ENCODE results near the gene SH3RF2. TPM values are rescaled to one million over a fixed set of nuclear protein-coding genes. Genes with fewer than 3 reads are reported as not detected.
"Not testable (repeated sequence)": the region's sequence is repeated elsewhere in the genome, so short reads cannot be mapped to it uniquely, and the experiment has no call there.

Gene SH3RF2
- total RNA-seq, 4 donors from 2014 or later: 129 to 334 (median 160) TPM

GRCh38 chr5:145957388-145957787, 21.0 kb downstream of the SH3RF2 start:
- no peak overlapping the region for H3K4me3 ChIP-seq
- H3K9me3 ChIP-seq: no peaks in the 10 kb centered on the region
- whole genome bisulfite sequencing: 89% methylated on average over 3 of the region's 3 CpGs
- H3K27me3 ChIP-seq: no peaks in the 10 kb centered on the region
- DNase-seq (ENCODE audit: low spot score in 2 of 2): no peak
- H3K4me1 ChIP-seq: peaks cover 4% of the 10 kb centered on the region
- H3K36me3 ChIP-seq: no peaks in the 10 kb centered on the region
- TF ChIP-seq POLR2A (IDR thresholded peaks at IDR 0.05): no peak
- no peak for TF ChIP-seq EP300 (IDR thresholded peaks at IDR 0.05)
- TF ChIP-seq POLR2AphosphoS5 (IDR thresholded peaks at IDR 0.05): no peak
- no peak for TF ChIP-seq CTCF (IDR thresholded peaks at IDR 0.05)
- H3K27ac ChIP-seq: no peak overlapping the region

- H3K9me3 ChIP-seq: no peaks in the 10 kb centered on the region
- H3K4me1 ChIP-seq: peaks cover 4% of the 10 kb centered on the region
- no peak overlapping the region for H3K4me3 ChIP-seq
- DNase-seq (ENCODE audit: low spot score in 2 of 2): no peak
- WGBS: 77% methylated on average over 6 of the region's 6 CpGs
- H3K27ac ChIP-seq: no peak overlapping the region
- no peaks in the 10 kb centered on the region for H3K27me3 ChIP-seq
- H3K36me3 ChIP-seq: no peaks in the 10 kb centered on the region
- TF ChIP-seq EP300 (IDR thresholded peaks at IDR 0.05) (no peak), POLR2A (IDR thresholded peaks at IDR 0.05) (no peak), POLR2AphosphoS5 (IDR thresholded peaks at IDR 0.05) (no peak), CTCF (IDR thresholded peaks at IDR 0.05) (no peak)
These were observed 22.1 kb downstream of the SH3RF2 start for GRCh38 chr5:145958436-145958835.

GRCh38 chr5:145960166-145960565, 23.8 kb downstream of the SH3RF2 start:
- Histone ChIP-seq H3K9me3 (no peaks in the 10 kb centered on the region), H3K36me3 (no peaks in the 10 kb centered on the region), H3K4me1 (peaks cover 5% of the 10 kb centered on the region), H3K27ac (no peak overlapping the region), H3K4me3 (no peak overlapping the region), H3K27me3 (no peaks in the 10 kb centered on the region)
- 45% methylated on average over 1 of the region's 1 CpG for WGBS
- no peak for DNase-seq (ENCODE audit: low spot score in 2 of 2)
- TF ChIP-seq EP300 (IDR thresholded peaks at IDR 0.05) (no peak), CTCF (IDR thresholded peaks at IDR 0.05) (no peak), POLR2AphosphoS5 (IDR thresholded peaks at IDR 0.05) (no peak), POLR2A (IDR thresholded peaks at IDR 0.05) (no peak)

- Histone ChIP-seq H3K9me3 (no peaks in the 10 kb centered on the region), H3K4me3 (no peak overlapping the region), H3K4me1 (peaks cover 11% of the 10 kb centered on the region), H3K36me3 (no peaks in the 10 kb centered on the region), H3K27me3 (no peaks in the 10 kb centered on the region), H3K27ac (no peak overlapping the region)
- WGBS: 36% methylated on average over 4 of the region's 4 CpGs
- TF ChIP-seq POLR2AphosphoS5 (IDR thresholded peaks at IDR 0.05): no peak
- TF ChIP-seq POLR2A (IDR thresholded peaks at IDR 0.05): no peak
- no peak for TF ChIP-seq EP300 (IDR thresholded peaks at IDR 0.05)
- no peak for TF ChIP-seq CTCF (IDR thresholded peaks at IDR 0.05)
- DNase-seq (ENCODE audit: low spot score in 2 of 2): no peak
These were observed 24.6 kb downstream of the SH3RF2 start for GRCh38 chr5:145960848-145961600.

GRCh38 chr5:145962001-145962400, 25.6 kb downstream of the SH3RF2 start:
- no peak for TF ChIP-seq POLR2A (IDR thresholded peaks at IDR 0.05)
- no peak for TF ChIP-seq POLR2AphosphoS5 (IDR thresholded peaks at IDR 0.05)
- no peak for TF ChIP-seq CTCF (IDR thresholded peaks at IDR 0.05)
- TF ChIP-seq EP300 (IDR thresholded peaks at IDR 0.05): no peak
- H3K4me1 ChIP-seq: peaks cover 11% of the 10 kb centered on the region
- DNase-seq (ENCODE audit: low spot score in 2 of 2): no peak
- no peaks in the 10 kb centered on the region for H3K9me3 ChIP-seq
- H3K4me3 ChIP-seq: no peak overlapping the region
- no peaks in the 10 kb centered on the region for H3K36me3 ChIP-seq
- WGBS: 84% methylated on average over 2 of the region's 2 CpGs
- H3K27ac ChIP-seq: no peak overlapping the region
- no peaks in the 10 kb centered on the region for H3K27me3 ChIP-seq

GRCh38 chr5:145964008-145964407, 27.6 kb downstream of the SH3RF2 start:
- not testable (repeated sequence) for H3K36me3 ChIP-seq; H3K27me3 ChIP-seq; DNase-seq (ENCODE audit: low spot score in 2 of 2); H3K27ac ChIP-seq; H3K4me3 ChIP-seq; H3K9me3 ChIP-seq
- peaks cover 11% of the 10 kb centered on the region for H3K4me1 ChIP-seq
- 97% methylated on average over 9 of the region's 9 CpGs for WGBS

All from suprapubic skin (tissue), 4 donors.